ENCODE results near the gene IL10RA. TPM values are rescaled to one million over a fixed set of nuclear protein-coding genes. Genes with fewer than 3 reads are reported as not detected.

Gene IL10RA
- total RNA-seq, 2 donors from 2014 or later: 4.5 to 10.7 TPM

DNA sequence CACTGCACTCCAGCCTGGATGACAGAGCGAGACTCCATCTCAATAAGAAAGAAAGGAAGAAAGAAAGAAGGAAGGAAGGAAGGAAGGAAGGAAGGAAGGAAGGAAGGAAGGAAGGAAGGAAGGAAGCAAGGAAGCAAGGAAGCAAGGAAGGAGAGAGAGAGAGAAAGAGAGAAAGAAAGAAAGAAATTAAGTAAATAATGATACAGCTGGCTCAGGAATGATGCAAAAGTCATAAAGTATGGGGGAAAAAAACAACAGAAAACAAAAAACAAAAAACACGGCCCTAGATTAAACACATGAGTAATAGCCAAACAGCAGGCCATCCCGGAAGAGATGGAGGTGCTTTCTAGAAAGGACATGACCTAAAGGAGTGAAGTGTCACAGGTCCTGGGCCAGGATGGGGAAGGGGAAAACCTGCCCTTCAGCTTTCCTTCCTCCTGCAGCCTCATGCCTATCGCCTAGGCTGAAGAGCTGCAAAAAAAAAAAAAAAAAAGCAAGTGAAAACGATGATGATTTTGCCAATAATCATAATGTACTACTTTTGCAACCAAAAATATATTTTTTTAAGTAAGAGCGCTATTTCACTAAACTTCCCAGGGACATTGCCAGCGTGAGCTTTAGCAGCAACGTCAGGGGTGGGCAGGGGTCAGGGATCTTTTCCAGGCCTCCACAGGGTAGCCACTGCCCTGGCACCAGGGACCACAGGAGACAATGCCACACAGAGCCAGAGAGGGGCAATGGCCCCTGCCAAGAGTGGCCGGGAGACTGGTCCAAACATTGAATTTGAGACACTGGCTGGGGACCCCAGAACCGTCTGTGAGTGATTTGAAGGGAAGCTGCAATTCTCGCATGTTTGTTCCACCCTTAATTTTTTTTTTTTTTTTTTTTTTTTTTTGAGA is 62.5 kb downstream of the IL10RA start:
- Histone ChIP-seq H3K9me3 (no peaks in the 10 kb centered on the region), H3K27ac (no peak overlapping the region), H3K27me3 (replicated peaks; ENCODE audit: insufficient read depth) (no peaks in the 10 kb centered on the region), H3K4me1 (replicated peaks) (no peaks in the 10 kb centered on the region), H3K36me3 (no peaks in the 10 kb centered on the region), H3K4me3 (no peak overlapping the region)
- no peak for DNase-seq (ENCODE audit: low spot score)
- 71% methylated on average over 11 of the region's 11 CpGs for WGBS
- intact Hi-C loops (cut with DNase I): no loop called here
- TF ChIP-seq POLR2A (IDR thresholded peaks at IDR 0.05) (no peak), CTCF (IDR thresholded peaks at IDR 0.05) (no peak), POLR2AphosphoS5 (IDR thresholded peaks at IDR 0.05) (no peak)

DNA sequence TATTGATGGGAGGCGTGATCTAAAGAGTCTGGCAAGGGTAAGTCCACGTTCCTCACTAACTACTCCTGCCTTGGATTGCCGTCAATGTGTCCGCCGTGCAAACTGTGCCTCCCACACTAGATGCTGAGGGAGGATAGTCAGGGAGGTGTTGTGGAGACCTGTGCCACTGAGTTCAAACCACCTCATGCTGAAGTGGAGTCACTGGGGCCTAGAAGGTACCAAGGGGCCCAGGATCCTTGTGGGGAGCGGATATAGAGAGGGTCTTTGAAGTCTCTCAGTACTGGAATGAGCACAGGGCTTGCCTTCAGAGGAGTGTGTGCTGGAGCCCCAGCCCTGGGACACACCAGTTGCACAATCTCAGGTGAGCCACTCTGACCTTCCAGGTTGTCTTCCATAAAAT is 63.6 kb downstream of the IL10RA start:
- H3K9me3 ChIP-seq: no peaks in the 10 kb centered on the region
- no peak for DNase-seq (ENCODE audit: low spot score)
- no peak overlapping the region for H3K4me3 ChIP-seq
- no peaks in the 10 kb centered on the region for H3K4me1 ChIP-seq (replicated peaks)
- no peaks in the 10 kb centered on the region for H3K36me3 ChIP-seq
- no peak for TF ChIP-seq POLR2AphosphoS5 (IDR thresholded peaks at IDR 0.05)
- TF ChIP-seq POLR2A (IDR thresholded peaks at IDR 0.05): no peak
- no peak for TF ChIP-seq CTCF (IDR thresholded peaks at IDR 0.05)
- intact Hi-C loops (cut with DNase I): loop anchor here (5.0 to 10.0 kb wide), 4 partner anchors 102 to 605 kb away; no protein-coding TSS in a partner anchor
- H3K27me3 ChIP-seq (replicated peaks; ENCODE audit: insufficient read depth): no peaks in the 10 kb centered on the region
- 93% methylated on average over 6 of the region's 6 CpGs for WGBS
- no peak overlapping the region for H3K27ac ChIP-seq

DNA sequence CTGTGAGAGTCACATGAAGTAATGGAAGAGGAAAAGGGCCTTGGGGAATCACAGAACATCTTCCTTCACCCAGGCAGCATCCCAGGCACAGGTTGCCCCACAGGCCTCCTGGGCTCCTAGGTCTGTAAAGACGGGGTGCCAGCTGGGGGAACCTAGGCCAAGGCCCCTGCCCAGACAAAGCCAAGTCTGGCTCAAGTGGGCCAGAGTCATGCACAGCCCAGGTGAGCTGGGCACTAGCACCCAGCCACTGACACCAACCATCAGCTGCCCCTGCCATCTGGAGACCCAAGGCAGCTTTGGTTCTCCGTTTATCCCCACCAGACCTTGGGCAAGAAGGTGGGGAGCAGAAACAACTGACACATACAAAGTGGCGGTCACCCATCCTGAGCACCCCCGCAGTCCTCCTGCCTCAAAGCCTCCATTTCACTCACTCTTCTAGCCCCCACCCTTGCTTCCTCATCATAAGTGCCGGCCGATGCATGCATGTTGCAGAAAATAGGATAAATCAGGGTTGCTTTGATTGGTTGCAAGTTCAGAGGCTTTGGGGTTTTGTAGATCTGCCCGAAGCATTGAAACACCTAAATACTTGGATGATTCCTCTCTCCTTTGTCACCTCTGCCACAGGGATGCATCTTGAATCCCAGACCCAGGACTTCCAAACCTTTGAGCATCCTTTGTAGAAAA is 64.2 kb downstream of the IL10RA start:
- Histone ChIP-seq H3K9me3 (no peaks in the 10 kb centered on the region), H3K27me3 (replicated peaks; ENCODE audit: insufficient read depth) (no peaks in the 10 kb centered on the region), H3K36me3 (no peaks in the 10 kb centered on the region), H3K4me3 (no peak overlapping the region), H3K4me1 (replicated peaks) (no peaks in the 10 kb centered on the region), H3K27ac (no peak overlapping the region)
- TF ChIP-seq POLR2A (IDR thresholded peaks at IDR 0.05) (no peak), CTCF (IDR thresholded peaks at IDR 0.05) (no peak), POLR2AphosphoS5 (IDR thresholded peaks at IDR 0.05) (no peak)
- intact Hi-C loops (cut with DNase I): loop anchor here (5.0 to 10.0 kb wide), 4 partner anchors 103 to 606 kb away; no protein-coding TSS in a partner anchor
- DNase-seq (ENCODE audit: low spot score): no peak
- WGBS: 95% methylated on average over 7 of the region's 7 CpGs

Other genes starting within 250 kb of the IL10RA start
- gene DSCAML1, start 189.2 kb upstream of the IL10RA start, total RNA-seq: 1 to 10 TPM in 1 of 2 donors, under 1 TPM in 1; 0.14 to 2.8 TPM
- 1 to 10 TPM in 1 of 2 donors, under 1 TPM in 1; 0.87 to 1.8 TPM for gene FXYD2, start 161.7 kb upstream of the IL10RA start, total RNA-seq
- 100 to 1,000 TPM in 1 of 2 donors, 10 to 100 TPM in 1; 29.6 to 366 TPM for gene FXYD6, start 109.7 kb upstream of the IL10RA start, total RNA-seq
- 10 to 100 TPM in 1 of 2 donors, 1 to 10 TPM in 1; 1.2 to 14.7 TPM for gene TMPRSS13, start 57.0 kb upstream of the IL10RA start, total RNA-seq
- 1 to 10 TPM; 1.5 to 6.4 TPM for gene TMPRSS4, start 90.7 kb downstream of the IL10RA start, total RNA-seq
- gene SMIM35, start 100.6 kb downstream of the IL10RA start, total RNA-seq: under 1 TPM in 1 of 2 donors, not detected in 1; 0.09 TPM
- 1 to 10 TPM; 3.0 to 5.6 TPM for gene SCN4B, start 166.4 kb downstream of the IL10RA start, total RNA-seq
- 1 to 10 TPM in 1 of 2 donors, under 1 TPM in 1; 0.68 to 1.1 TPM for gene SCN2B, start 190.2 kb downstream of the IL10RA start, total RNA-seq
- 1 to 10 TPM; 2.3 to 8.5 TPM for gene JAML, start 238.6 kb downstream of the IL10RA start, total RNA-seq

All from prostate gland (tissue), 2 donors.